Raji (cell line): ENCODE results near the gene RHEX.

ENCODE experiments used
- POLR2A ChIP-seq: IDR thresholded peaks from 2 replicates; pipeline ENCODE4 v1.6.1; 2011; ENCODE audit warnings: low read depth, low read length, control low read depth; ENCODE audit not compliant: insufficient read depth

RHEX gene

DNA sequence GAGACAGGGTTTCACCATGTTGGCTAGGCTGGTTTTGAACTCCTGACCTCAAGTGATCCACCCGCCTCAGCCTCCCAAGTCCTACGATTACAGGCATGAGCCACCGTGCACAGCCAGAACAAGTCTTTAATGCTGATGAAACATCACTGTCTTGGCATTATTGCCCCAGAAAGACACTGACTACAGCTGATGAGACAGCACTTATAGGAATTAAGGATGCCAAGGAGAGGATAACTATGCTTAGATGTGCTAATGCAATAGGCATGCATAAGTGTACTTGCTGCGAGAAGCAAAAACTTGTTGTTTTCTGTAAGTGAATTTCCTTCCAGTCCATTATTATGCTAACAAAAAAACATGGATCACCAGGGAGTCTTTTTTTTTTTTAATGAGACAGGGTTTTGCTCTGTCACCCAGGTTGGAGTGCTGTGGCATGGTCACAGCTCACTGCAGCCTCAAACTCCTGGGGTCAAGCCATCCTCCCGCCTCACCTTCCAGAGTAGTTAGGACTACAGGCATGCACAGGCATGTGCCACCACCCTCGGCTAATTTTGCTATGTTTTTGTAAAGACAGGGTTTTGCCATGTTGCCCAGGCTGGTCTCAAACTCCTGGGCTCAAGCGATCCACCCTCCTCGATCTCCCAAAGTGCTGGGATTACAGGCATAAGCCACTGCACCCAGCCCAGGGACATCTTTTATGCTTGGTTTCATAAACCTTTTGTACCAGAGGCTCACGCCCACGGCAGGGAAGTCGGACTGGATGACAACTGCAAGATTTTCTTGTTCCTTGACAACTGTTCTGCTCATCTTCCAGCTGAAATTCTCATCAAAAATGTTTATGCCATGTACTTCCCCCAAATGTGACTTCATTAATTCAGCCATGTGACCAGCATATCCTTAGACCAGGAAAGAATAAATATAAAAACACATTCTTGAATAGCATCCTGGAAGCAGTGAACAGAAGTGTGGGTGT is 23.1 kb downstream of the RHEX start:
- no peak for TF ChIP-seq POLR2A

- no peak for TF ChIP-seq POLR2A
Observed at GRCh38 chr1:206079135-206079534, 26.2 kb downstream of the RHEX start.

DNA sequence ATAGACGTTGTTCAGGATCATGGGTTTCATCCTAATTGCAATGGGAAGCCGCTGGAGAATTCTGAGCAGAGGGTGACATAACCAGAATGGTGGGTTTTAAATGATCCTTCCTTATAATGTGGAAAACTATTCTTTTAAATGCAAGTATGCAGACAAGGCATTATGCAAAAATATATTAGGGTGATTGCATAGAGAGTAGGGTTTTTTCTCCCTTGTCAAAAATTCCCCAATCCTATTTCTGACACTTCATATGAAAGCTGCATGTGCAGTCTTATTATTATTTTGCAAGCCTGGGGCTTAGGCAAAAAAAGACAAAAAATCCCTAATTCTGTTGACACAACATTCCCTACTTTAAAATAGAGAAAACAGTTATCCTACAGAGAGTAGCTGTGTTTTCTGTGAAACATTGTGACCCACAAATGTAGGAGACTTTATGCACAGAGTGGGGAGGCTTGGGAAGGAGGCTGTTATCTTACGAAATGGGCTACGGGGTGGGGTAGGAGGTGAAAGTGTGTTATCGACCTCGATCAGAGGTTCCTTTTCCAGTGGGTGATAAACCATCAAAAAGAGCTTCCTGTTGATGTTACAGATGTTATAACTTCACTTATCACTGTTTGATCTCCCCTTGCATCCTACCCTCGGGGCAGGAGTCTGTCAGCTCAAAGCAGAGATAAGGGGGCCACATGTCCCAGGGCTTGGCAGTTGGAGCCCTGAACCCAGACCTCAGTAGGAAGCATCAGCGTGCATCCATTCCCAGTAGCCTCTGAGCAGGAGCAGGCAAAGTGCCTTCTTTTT is 27.2 kb downstream of the RHEX start:
- no peak for TF ChIP-seq POLR2A

DNA sequence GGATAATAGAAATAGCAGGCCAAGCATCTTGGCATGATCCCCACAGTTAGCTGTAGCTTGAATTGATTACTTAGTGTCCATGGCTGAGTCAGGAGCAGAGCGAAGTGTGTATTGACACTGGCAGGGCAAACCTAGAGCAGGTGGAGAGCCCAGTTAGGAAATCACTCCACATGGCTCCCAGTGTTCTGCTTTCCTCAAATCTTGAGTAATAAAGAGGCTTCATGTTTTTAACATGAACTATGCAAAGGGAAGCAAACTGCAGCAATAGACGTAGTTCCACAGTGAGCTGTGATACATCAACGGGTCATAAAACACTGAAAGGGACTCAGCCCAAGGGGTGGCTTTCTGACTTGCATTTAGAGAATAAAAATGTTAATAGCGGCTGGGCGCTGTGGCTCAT is 28.9 kb downstream of the RHEX start:
- TF ChIP-seq POLR2A, result no peak

GRCh38 chr1:206082831-206083695 is 30.1 kb downstream of the RHEX start:
- no peak for TF ChIP-seq POLR2A

GRCh38 chr1:206083750-206084149 is 30.8 kb downstream of the RHEX start:
- TF ChIP-seq POLR2A, result no peak

DNA sequence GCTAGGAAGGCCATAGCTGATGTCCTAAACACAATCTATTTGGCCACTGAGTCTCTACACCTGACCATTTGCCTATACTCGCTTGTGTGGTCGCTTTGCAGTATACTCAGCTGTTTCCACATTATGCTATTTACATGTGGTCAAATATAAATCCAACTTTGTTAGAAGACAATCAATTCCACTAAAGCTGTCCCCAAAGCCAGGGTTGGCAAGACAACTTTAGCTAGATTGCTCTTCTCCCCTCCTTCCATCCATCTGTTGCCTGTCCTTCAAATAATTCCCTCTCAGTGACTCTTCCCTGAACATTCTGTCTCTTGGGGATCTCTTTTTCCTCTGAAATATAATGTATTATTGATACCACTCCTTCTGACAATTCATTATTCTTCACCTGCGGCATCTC is 34.1 kb downstream of the RHEX start:
- no peak for TF ChIP-seq POLR2A

GRCh38 chr1:206089341-206089740 is 36.4 kb downstream of the RHEX start:
- no peak for TF ChIP-seq POLR2A

- TF ChIP-seq POLR2A, result no peak
Observed at GRCh38 chr1:206094024-206094423, 41.1 kb downstream of the RHEX start.

- no peak for TF ChIP-seq POLR2A
Observed at GRCh38 chr1:206097381-206097780, 44.4 kb downstream of the RHEX start.

DNA sequence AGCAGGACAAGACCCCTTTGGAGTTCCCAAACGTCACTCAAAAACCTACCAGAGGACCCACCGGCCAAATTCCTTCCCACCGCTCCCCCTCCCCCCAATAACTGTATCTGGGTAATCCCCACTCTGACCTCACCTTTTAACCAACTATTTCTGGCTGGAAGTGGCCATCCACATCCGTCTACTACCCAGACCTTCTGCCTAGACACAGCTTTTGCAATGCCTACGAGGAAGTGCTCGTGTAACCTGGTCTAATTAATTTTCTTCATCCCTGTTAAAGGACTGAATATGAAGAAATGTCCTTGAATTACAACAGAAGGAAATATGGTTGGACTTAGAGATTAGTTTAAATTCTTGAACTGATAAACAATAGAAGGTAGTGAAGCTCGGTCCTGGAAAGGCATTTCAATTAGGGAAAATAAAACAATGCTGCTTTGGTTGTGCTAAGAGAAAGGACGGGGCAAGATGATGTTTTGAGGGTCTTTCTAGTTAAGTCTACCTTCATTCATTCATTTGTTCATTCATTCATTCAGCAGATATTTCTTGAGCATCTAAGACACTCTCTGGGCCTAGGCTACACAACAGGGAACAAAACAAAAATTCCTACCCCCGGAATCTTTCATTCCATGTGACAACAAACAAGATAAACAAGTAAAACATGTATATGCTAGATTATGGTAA is 45.4 kb downstream of the RHEX start:
- no peak for TF ChIP-seq POLR2A

DNA sequence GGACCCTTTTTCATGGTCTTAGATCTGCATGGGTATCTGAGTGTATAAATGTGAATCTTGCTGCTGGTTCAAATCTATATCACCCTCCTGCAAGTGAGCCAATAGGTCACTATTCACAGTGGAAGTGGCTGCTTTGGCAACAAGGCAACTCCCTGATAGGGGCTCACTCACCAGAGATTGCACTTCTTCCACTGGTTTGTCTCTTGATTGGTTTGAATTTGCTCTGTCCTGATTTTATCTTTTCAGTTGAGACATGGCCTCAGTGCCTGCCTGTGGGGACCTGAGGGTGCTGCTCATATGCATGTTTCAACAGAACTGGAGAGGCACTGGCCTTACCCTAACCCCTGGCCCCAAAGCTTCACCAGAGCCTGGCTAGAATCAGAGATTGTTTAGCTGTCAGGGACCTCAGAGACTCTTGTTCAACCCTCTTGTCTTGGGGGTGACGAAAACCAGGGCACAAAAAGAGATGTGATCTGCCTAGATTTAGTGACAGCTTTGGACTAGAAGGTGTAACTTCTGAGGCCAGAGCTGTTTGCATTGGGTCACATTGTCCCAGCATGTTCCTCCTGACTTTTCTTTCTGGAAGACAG is 47.3 kb downstream of the RHEX start:
- no peak for TF ChIP-seq POLR2A

DNA sequence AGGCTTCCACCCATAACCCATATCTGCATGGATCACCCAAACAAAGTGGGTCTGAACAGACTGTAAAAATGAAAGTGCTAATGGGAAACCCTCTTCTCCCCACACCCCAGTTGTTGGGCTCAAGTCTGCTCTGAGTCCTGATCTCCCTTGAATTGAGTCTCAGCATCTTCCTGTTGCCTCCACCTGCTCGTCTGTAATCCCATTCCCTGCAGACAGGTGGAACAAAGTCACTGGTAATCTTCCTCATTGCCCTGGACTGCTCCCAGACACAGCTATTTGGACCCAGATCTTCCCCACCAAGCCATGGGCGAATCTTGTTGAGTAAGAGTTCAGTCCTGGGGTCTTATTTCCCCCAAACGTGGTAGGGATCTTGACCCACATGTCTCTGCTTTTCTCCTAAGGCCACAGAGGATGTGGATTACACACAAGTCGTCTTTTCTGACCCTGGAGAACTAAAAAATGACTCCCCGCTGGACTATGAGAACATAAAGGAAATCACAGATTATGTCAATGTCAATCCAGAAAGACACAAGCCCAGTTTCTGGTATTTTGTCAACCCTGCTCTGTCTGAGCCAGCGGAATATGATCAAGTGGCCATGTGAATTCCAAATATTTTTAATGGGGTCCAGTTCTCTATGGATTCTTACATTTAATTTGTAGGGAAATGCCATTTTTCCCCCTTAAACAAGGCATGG is 48.5 kb downstream of the RHEX start:
- TF ChIP-seq POLR2A, result no peak
